GM23338 (cell line): ENCODE data around the gene IL36RN. TPM values are rescaled to one million over a fixed set of nuclear protein-coding genes. Genes with fewer than 3 reads are reported as not detected.

Experiments
- ATAC-seq: fragments of 200-7000 bp; cut with Tn5 transposase; 3 replicates; pipeline ENCODE4 v1.9.1; 2020
- DNase-seq: peaks from one replicate; pipeline ENCODE4 v3.0.0-alpha.2; 2015; ENCODE audit warnings: low spot score
- H2AFZ ChIP-seq: fragments of 200-600 bp; sonication (generic); 2 replicates; pipeline ENCODE4 v1.8.0; 2016; ENCODE audit warnings: antibody characterized with exemption, mild to moderate bottlenecking, moderate library complexity
- H3F3A ChIP-seq: fragments of 200-600 bp; sonication (generic); replicated peaks from 2 replicates; pipeline ENCODE4 v1.8.0; 2017; ENCODE audit warnings: antibody characterized with exemption, mixed run types, low read depth
- H3K27ac ChIP-seq: fragments of 200-600 bp; sonication (generic); 2 replicates; pipeline ENCODE4 v1.6.1; 2016; ENCODE audit warnings: low read depth
- H3K27me3 ChIP-seq: fragments of 200-600 bp; sonication (generic); 2 replicates; pipeline ENCODE4 v1.8.0; 2016; ENCODE audit warnings: mild to moderate bottlenecking, mixed run types, moderate library complexity; ENCODE audit not compliant: insufficient read depth
- H3K36me3 ChIP-seq: fragments of 200-600 bp; sonication (generic); 2 replicates; pipeline ENCODE4 v1.8.0; 2016; ENCODE audit warnings: mild to moderate bottlenecking; ENCODE audit not compliant: insufficient read depth
- H3K4me1 ChIP-seq: fragments of 200-600 bp; sonication (generic); 2 replicates; pipeline ENCODE4 v1.8.0; 2016; ENCODE audit warnings: mild to moderate bottlenecking, moderate library complexity; ENCODE audit not compliant: insufficient read depth
- H3K4me2 ChIP-seq: fragments of 200-600 bp; sonication (generic); 2 replicates; pipeline ENCODE4 v1.7.1; 2017; ENCODE audit warnings: mixed run types
- H3K4me3 ChIP-seq: fragments of 200-600 bp; sonication (generic); 2 replicates; pipeline ENCODE4 v1.6.1; 2016; ENCODE audit warnings: mixed run types
- H3K79me2 ChIP-seq: fragments of 200-600 bp; sonication (generic); replicated peaks from 2 replicates; pipeline ENCODE4 v1.8.0; 2017; ENCODE audit warnings: mild to moderate bottlenecking; ENCODE audit not compliant: insufficient read depth
- H3K9me2 ChIP-seq: fragments of 200-600 bp; sonication (generic); 2 replicates; pipeline ENCODE4 v1.8.0; 2017; ENCODE audit not compliant: insufficient read depth
- H4K20me1 ChIP-seq: fragments of 200-600 bp; sonication (generic); replicated peaks from 2 replicates; pipeline ENCODE4 v1.8.0; 2017; ENCODE audit warnings: mild to moderate bottlenecking; ENCODE audit not compliant: insufficient read depth
- H3K27ac Mint-ChIP-seq: 2 replicates; pipeline ENCODE4 v1.8.0; 2020; ENCODE audit warnings: inconsistent platforms, mild to moderate bottlenecking, moderate library complexity, mixed read lengths
- H3K27me3 Mint-ChIP-seq: 3 replicates; pipeline ENCODE4 v1.8.0; 2022; ENCODE audit warnings: low read depth, mild to moderate bottlenecking, moderate library complexity, mixed read lengths, inconsistent platforms; ENCODE audit not compliant: insufficient read depth, poor library complexity
- H3K36me3 Mint-ChIP-seq: 3 replicates; pipeline ENCODE4 v1.8.0; 2021; ENCODE audit warnings: low read depth, mild to moderate bottlenecking, inconsistent platforms, moderate library complexity, mixed read lengths
- H3K4me1 Mint-ChIP-seq: 3 replicates; pipeline ENCODE4 v1.8.0; 2020; ENCODE audit warnings: mild to moderate bottlenecking, inconsistent platforms, mixed read lengths
- H3K4me3 Mint-ChIP-seq: 3 replicates; pipeline ENCODE4 v1.8.0; 2021; ENCODE audit warnings: moderate library complexity, mild to moderate bottlenecking, inconsistent platforms, mixed read lengths
- H3K9me3 Mint-ChIP-seq: 3 replicates; pipeline ENCODE4 v1.8.0; 2020; ENCODE audit warnings: moderate library complexity, mild to moderate bottlenecking, inconsistent platforms, mixed read lengths
- ETS1 ChIP-seq: IDR thresholded peaks from 2 replicates; pipeline ENCODE4 v1.6.1; 2016; ENCODE audit warnings: antibody characterized with exemption
- EZH2 ChIP-seq: fragments of 200-600 bp; sonication (generic); IDR thresholded peaks from one replicate; pipeline ENCODE4 v1.8.0; 2017; ENCODE audit warnings: antibody characterized with exemption, mild to moderate bottlenecking, low read depth; ENCODE audit not compliant: unreplicated experiment
- EZH2phosphoT487 ChIP-seq: fragments of 200-600 bp; sonication (generic); IDR thresholded peaks from one replicate; pipeline ENCODE4 v1.8.1; 2018; ENCODE audit warnings: antibody characterized with exemption; ENCODE audit not compliant: unreplicated experiment
- JUNB ChIP-seq: IDR thresholded peaks from one replicate; pipeline ENCODE4 v1.6.1; 2016; ENCODE audit warnings: antibody characterized with exemption; ENCODE audit not compliant: unreplicated experiment
- NANOG ChIP-seq: IDR thresholded peaks from 2 replicates; pipeline ENCODE4 v1.6.1; 2016; ENCODE audit warnings: antibody characterized with exemption, borderline replicate concordance
- POLR2AphosphoS5 ChIP-seq: IDR thresholded peaks from 2 replicates; pipeline ENCODE4 v1.6.1; 2016; ENCODE audit warnings: antibody characterized with exemption, low read depth
- REST ChIP-seq: IDR thresholded peaks from one replicate; pipeline ENCODE4 v1.6.1; 2018; ENCODE audit warnings: antibody characterized with exemption; ENCODE audit not compliant: unreplicated experiment
- STAT1 ChIP-seq: IDR thresholded peaks from one replicate; pipeline ENCODE4 v1.6.1; 2016; ENCODE audit warnings: antibody characterized with exemption; ENCODE audit not compliant: unreplicated experiment
- ZNF114 ChIP-seq: fragments of 250-450 bp; sonication (Bioruptor Pico); IDR thresholded peaks from 2 replicates; pipeline ENCODE4 v1.5.0; 2020; ENCODE audit warnings: mild to moderate bottlenecking, moderate library complexity
- ZNF331 ChIP-seq: fragments of 250-450 bp; sonication (Bioruptor Pico); IDR thresholded peaks from 2 replicates; pipeline ENCODE4 v1.5.0; 2020; ENCODE audit warnings: low read depth, mild to moderate bottlenecking, moderate library complexity
- ZNF462 ChIP-seq: fragments of 250-450 bp; sonication (Bioruptor Pico); IDR thresholded peaks from 2 replicates; pipeline ENCODE4 v1.5.0; 2020; ENCODE audit warnings: mild to moderate bottlenecking, moderate library complexity
- polyA plus RNA-seq: library from polyadenylated mRNA; unstranded; fragments of >200 nt; fragmentation: Nextera tagmentation; extraction: Ambion mirVana; gene quantifications from 2 replicates; pipeline ENCODE4 v1.2.1, GENCODE V29; 2016
- total RNA-seq: library from RNA; depleted of rRNA; stranded (reverse); fragments of >200 nt; shearing (Covaris generic); gene quantifications from 2 replicates; pipeline ENCODE4 v1.2.3, GENCODE V29; 2014

The IL36RN gene
- total and polyA plus RNA-seq, 2 experiments from 2014 or later: not detected

- Histone ChIP-seq H3K4me2 (no peak overlapping the region), H3K36me3 (no peaks in the 10 kb centered on the region), H4K20me1 (no peaks in the 10 kb centered on the region), H3K4me1 (no peaks in the 10 kb centered on the region), H2AFZ (no peak overlapping the region), H3K27ac (no peak overlapping the region), H3F3A (no peaks in the 10 kb centered on the region), H3K9me2 (0 out of 2 replicates have a peak, but pooled peaks cover 2% of the 10 kb centered on the region), H3K79me2 (no peaks in the 10 kb centered on the region), H3K27me3 (no peaks in the 10 kb centered on the region), H3K4me3 (no peak overlapping the region)
- Mint-ChIP-seq H3K27ac (no peak overlapping the region), H3K36me3 (no peaks in the 10 kb centered on the region), H3K9me3 (peaks cover 7% of the 10 kb centered on the region), H3K27me3 (no peaks in the 10 kb centered on the region), H3K4me3 (no peak overlapping the region), H3K4me1 (peaks cover under 1% of the 10 kb centered on the region; the same call in 1 of the 3 replicates)
- TF ChIP-seq STAT1 (no peak), ZNF114 (CRISPR knock-in tag) (no peak)
- DNase-seq (no peak), ATAC-seq (no peak)
These were observed 44.3 kb downstream of the IL36RN start for GRCh38 chr2:113103277-113103676.

DNA sequence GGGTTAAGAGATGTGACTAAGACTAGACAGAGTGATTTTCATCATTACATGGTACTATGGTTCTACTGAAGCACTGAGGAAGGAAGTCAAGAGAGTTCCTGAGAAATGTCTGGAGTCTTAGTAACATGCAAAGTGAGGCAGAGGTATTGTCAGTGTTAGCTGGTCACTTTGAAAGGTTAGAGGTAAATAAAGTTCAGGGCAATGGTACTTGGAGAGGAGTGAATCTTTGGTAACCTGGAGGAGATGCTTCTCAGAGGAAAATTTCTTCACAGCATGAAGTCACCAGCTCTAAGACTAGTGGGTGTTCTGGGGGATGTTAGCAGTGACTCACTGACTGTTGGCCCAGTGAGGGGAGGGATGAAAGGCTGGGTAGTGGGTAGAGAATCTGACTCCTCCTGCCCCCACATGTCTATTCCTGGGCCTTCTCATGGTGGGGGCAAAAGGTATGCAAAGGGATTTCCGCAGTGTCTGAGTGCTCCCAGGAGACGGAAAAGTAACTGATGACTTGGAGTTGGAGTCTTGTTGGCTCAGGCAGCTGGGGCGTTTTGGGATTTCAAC is 45.1 kb downstream of the IL36RN start:
- H3K9me3 Mint-ChIP-seq: peaks cover 4% of the 10 kb centered on the region; the same call in 2 of the 3 replicates
- H3K27ac ChIP-seq: no peak overlapping the region
- TF ChIP-seq POLR2AphosphoS5 (no peak), JUNB (no peak), NANOG (no peak), ETS1 (no peak), STAT1 (no peak), ZNF462 (CRISPR knock-in tag) (no peak), REST (no peak), EZH2 (no peak), EZH2phosphoT487 (no peak), ZNF114 (CRISPR knock-in tag) (no peak), ZNF331 (CRISPR knock-in tag) (no peak)

More for the DNA sequence above, 45.1 kb downstream of the IL36RN start:
- H3K36me3 Mint-ChIP-seq: no peaks in the 10 kb centered on the region
- 0 out of 2 replicates have a peak, but pooled peaks cover 2% of the 10 kb centered on the region for H3K9me2 ChIP-seq
- H3K36me3 ChIP-seq: no peaks in the 10 kb centered on the region
- H3F3A ChIP-seq: no peaks in the 10 kb centered on the region
- DNase-seq: no peak
- no peak for ATAC-seq
- H4K20me1 ChIP-seq: no peaks in the 10 kb centered on the region
- no peak overlapping the region for H3K4me3 ChIP-seq
- H3K4me1 ChIP-seq: no peaks in the 10 kb centered on the region
- no peak overlapping the region for H3K4me3 Mint-ChIP-seq
- H3K27ac Mint-ChIP-seq: no peak overlapping the region
- H3K4me2 ChIP-seq: no peak overlapping the region
- H3K27me3 Mint-ChIP-seq: no peaks in the 10 kb centered on the region
- no peak overlapping the region for H2AFZ ChIP-seq
- H3K79me2 ChIP-seq: no peaks in the 10 kb centered on the region
- peaks cover 2% of the 10 kb centered on the region; the same call in 1 of the 3 replicates for H3K4me1 Mint-ChIP-seq
- H3K27me3 ChIP-seq: no peaks in the 10 kb centered on the region
